ENCODE data around the gene MAPK4.
"Not testable (repeated sequence)": the region's sequence is repeated elsewhere in the genome, so short reads cannot be mapped to it uniquely, and the experiment has no call there.

MAPK4 gene

GRCh38 chr18:50687491-50687890, 127.6 kb downstream of the MAPK4 start:
- DNase-seq (ENCODE audit: low read depth) = no peak

- DNase-seq (ENCODE audit: low read depth) = no peak
Measured at GRCh38 chr18:50689578-50689977, 129.7 kb downstream of the MAPK4 start.

- DNase-seq (ENCODE audit: low read depth) = no peak
Measured at GRCh38 chr18:50694147-50694546, 134.3 kb downstream of the MAPK4 start.

GRCh38 chr18:50695431-50696176, 135.7 kb downstream of the MAPK4 start:
- no peak for DNase-seq (ENCODE audit: low read depth)

GRCh38 chr18:50696436-50696835, 136.5 kb downstream of the MAPK4 start:
- no peak for DNase-seq (ENCODE audit: low read depth)

GRCh38 chr18:50696929-50697328, 137.0 kb downstream of the MAPK4 start:
- no peak for DNase-seq (ENCODE audit: low read depth)

- no peak for DNase-seq (ENCODE audit: low read depth)
Measured at GRCh38 chr18:50697509-50697908, 137.6 kb downstream of the MAPK4 start.

- no peak for DNase-seq (ENCODE audit: low read depth)
Measured at GRCh38 chr18:50700245-50701165, 140.6 kb downstream of the MAPK4 start.

GRCh38 chr18:50704357-50704940, 144.6 kb downstream of the MAPK4 start:
- no peak for DNase-seq (ENCODE audit: low read depth)

- no peak for DNase-seq (ENCODE audit: low read depth)
Measured at GRCh38 chr18:50706199-50706598, 146.3 kb downstream of the MAPK4 start.

GRCh38 chr18:50706651-50707050, 146.8 kb downstream of the MAPK4 start:
- no peak for DNase-seq (ENCODE audit: low read depth)

- DNase-seq (ENCODE audit: low read depth) = not testable (repeated sequence)
Measured at GRCh38 chr18:50707297-50707696, 147.4 kb downstream of the MAPK4 start.

- DNase-seq (ENCODE audit: low read depth) = no peak
Measured at GRCh38 chr18:50707855-50708469, 148.1 kb downstream of the MAPK4 start.

GRCh38 chr18:50709193-50709592, 149.3 kb downstream of the MAPK4 start:
- no peak for DNase-seq (ENCODE audit: low read depth)

GRCh38 chr18:50711386-50711785, 151.5 kb downstream of the MAPK4 start:
- no peak for DNase-seq (ENCODE audit: low read depth)

GRCh38 chr18:50715919-50716318, 156.0 kb downstream of the MAPK4 start:
- no peak for DNase-seq (ENCODE audit: low read depth)

- no peak for DNase-seq (ENCODE audit: low read depth)
Measured at GRCh38 chr18:50716902-50717301, 157.0 kb downstream of the MAPK4 start.

- no peak for DNase-seq (ENCODE audit: low read depth)
Measured at GRCh38 chr18:50717563-50717962, 157.7 kb downstream of the MAPK4 start.

- no peak for DNase-seq (ENCODE audit: low read depth)
Measured at GRCh38 chr18:50719471-50720324, 159.8 kb downstream of the MAPK4 start.

GRCh38 chr18:50720325-50720674, 160.4 kb downstream of the MAPK4 start:
- no peak for DNase-seq (ENCODE audit: low read depth)

- no peak for DNase-seq (ENCODE audit: low read depth)
Measured at GRCh38 chr18:50721006-50721405, 161.1 kb downstream of the MAPK4 start.

Data from stimulated activated CD8-positive, alpha-beta memory T cell treated with anti-CD3 and anti-CD28 coated beads, Interleukin-12 subunit alpha, Interleukin-12 subunit beta, amount 100 ng/mL, for 1 hour (primary cell).